GM21825 (cell line): ENCODE measurements around the gene CLDN3.
"Not testable (repeated sequence)": the region's sequence is repeated elsewhere in the genome, so short reads cannot be mapped to it uniquely, and the experiment has no call there.

Experiments
- ATAC-seq: cut with Tn5 transposase; IDR thresholded peaks from one replicate; pipeline ENCODE4 v1.9.1; 2021; ENCODE audit warnings: mild to moderate bottlenecking, moderate library complexity; ENCODE audit not compliant: unreplicated experiment

Gene CLDN3

DNA sequence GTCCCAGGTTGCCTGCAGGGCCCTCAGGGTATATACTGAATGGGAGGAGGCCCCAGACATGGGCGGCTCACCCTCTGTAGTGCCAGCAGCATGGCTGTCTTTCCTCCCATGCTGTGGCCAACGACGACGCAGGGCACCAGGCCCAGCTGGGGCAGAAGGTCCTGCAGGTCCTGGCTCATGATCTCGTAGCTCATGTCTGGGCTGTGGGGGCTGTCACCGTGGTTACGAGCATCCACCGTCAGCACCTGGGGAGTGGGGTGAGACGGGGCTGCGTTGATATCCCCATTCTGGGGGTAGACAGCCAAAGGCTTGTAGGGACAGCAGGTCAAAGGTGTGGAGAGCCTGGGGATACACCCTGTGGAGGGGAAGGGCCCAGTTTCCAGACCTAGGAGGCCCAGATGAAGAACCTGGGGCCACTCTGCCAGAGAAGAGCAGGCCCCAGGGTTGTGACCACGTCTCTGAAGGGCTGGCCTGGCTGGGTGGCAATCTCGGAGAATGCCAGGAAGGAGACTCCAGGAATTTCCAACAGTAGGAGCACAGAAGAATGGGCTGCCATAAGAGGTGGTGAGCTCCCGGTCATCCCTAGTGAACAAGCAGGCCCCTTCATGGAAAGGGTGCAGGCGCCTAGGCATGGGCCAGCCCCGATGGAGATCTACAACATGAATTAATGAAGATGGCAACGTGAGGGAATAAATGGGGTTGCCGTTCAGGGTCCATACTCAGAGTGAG lies 32.4 kb downstream of the CLDN3 start:
- ATAC-seq, result no peak

DNA sequence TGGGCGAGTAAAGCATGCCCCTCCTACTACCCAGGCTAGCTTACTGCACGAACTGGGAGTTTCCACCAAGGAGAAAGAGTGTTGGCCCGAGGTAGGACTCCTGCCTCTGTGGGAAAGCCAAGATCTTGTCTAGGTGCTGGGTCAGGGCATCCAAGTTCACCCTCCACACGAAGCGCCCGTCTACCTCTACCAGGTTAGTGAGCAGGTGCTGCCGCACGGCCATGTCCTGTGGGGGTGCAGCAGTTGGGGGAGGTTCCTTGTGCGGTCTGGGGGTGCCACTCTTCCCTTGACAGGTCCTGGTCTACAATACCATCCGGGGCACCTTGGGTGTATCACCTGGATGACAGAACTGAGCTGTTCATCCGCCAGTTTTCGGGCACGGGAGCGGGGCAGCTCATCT lies 33.2 kb downstream of the CLDN3 start:
- no peak for ATAC-seq

DNA sequence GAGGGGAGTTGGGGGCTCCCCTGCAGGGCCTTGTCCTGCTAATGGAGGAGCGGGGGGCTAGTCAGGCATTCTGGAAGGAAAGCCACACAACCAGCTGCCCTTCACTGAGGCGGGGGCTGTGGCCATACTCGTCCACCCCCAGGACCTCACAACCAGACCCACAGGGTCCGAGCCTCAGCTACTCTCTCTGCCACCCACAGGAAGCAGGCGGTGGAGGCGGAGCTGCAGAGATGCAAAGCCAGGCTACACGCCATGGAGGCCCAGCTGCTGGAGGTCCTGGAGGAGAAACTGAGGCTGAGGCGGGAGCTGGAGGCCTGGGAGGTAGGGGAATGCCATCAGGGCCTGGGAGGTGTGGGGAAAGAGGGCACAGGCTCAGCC lies 34.6 kb downstream of the CLDN3 start:
- no peak for ATAC-seq

DNA sequence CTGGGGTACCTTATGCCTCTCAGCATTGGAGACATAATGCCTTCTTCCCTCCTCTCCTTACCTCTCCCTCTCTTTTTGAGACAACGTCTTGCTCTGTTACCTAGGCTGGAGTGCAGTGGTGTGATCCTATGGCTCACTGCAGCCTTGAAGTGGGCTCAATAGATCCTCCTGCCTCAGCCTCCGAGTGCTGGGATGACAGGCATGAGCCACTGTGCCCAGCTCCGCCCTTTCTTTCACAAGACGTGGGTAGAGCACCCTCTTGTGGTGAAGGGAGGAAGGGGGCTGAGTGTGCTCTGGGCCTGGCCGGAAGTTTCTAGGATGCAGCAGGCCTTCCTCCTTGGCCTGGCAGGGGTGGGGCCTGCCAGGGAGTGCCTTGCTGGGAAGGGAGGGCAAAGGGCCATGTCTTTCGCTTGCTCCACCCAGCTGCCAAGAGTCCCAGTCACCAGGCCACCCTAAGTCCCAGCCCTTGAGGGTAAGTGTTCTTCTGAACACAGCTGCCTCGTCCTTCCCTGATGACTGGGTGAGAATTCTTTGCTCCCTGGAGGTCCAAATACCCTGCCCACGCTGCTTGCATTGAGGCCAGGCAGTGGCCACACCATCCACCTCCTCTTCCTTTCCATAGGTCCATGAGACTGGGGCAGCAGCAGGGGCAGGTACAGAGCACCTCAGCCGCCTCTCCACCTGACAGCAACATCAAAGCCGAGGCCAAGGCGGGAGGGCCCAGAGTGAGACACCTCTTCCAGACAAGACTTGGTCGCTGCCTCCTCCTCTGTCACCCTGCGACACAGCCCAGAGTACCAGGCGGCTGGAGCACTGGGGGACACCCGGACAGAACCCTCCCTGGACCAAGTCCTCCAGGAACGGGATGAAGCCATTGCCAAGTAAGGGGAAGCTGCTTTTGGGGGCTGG lies 35.2 kb downstream of the CLDN3 start:
- ATAC-seq, result no peak

DNA sequence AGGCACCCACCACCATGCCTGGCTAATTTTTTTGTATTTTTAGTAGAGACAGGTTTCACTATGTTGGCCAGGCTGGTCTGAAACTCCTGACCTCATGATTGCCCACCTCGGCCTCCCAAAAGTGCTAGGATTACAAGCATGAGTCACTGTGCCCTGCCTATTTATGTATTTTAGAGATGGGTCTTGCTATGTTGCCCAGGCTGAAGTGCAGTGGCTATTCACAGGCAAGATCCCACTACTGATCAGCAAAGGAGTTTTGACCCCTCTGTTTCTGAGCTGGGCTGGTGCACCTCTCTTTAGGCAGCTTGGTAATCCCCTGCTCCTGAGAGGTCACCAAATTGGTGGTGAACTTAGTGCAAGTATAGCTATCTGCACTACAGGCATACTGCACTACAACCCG lies 37.7 kb downstream of the CLDN3 start:
- no peak for ATAC-seq

DNA sequence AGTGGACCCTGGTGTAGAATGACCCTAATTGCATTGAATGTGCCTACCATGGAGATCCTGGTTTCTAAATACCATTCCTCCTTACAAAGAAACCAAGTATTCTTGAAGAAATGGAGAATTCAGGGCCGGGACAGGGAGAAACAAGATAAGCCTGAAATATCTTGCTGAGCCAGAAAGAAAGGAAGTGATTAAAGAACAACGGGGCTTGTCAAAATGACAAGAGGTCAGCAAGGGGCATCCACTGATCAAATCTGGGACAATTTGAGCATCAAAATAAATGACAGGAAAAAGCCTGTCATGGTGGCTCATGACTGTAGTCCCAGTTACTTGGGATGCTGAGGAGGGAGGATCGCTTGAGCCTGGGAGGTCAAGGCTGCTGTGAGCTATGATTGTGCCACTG lies 39.6 kb downstream of the CLDN3 start:
- no peak for ATAC-seq

DNA sequence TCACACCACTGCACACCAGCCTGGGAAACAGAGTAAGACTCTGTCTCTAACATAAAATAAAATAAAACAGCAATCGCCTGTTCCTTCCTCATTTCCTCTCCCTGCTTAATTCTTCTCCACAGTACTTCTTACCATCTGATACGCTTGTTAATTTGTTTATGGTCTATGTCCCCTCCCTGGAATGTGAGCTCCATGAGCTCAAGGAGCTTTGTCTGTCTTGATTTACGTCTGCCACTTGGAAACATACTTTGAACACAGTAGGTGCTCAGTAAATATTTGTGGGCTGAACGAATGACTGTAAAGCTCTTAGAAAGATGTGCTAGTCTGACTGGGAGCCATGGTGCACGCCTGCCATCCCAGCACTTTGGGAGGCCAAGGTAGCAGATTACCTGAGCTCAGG lies 41.5 kb downstream of the CLDN3 start:
- no peak for ATAC-seq

DNA sequence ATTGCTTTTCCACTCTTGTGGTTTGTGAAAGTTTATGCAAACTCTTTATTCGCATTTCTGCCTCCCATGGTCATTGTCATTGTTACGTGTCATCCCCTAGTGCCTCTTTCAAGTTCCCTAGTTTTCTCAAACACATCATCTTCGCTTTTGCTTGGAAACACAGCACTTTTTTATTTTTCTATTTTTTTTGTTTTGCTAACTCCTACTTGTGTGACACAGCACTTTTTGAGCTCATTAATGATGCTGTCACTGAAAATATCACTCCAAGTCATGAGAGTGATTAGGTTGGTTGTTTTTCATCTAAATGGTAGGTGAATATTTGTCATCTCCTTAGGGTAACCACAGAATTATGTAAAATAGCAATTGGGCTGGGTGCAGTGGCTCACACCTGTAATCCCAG lies 42.1 kb downstream of the CLDN3 start:
- ATAC-seq, result no peak

DNA sequence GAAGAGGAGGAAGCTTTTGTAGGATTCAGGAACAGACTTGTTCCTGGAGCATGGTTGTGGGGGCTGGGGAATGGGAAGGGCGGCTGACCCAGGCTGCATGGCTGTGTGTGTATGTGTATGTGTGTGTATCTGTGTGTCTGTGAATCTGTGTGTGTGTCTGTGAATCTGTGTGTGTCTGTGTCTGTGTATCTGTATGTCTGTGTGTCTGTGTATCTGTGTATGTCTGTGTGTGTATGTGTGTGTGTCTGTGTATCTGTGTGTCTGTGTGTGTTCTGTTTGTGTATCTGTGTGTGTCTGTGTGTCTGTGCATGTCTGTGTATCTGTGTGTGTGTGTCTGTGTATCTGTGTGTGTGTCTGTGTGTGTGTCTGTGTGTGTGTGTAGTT lies 44.0 kb downstream of the CLDN3 start:
- no peak for ATAC-seq

DNA sequence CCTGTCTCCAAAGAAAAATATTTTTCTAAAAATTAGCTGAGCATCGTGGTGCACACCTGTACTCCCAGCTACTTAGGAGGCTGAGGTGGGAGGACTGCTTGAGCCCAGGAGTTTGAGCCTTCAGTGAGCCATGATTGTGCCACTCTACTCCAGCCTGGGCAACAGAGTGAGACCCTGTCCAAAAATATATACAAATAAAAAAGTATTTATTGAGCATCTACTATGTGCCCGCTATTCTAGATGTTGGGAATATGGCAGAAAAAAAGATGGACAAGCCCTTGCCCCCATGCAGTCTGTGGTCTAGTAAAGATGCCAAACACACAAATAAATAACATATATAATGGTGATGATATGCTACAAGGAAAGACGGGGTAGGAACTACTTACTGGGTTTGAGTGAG lies 46.3 kb downstream of the CLDN3 start:
- no peak for ATAC-seq

DNA sequence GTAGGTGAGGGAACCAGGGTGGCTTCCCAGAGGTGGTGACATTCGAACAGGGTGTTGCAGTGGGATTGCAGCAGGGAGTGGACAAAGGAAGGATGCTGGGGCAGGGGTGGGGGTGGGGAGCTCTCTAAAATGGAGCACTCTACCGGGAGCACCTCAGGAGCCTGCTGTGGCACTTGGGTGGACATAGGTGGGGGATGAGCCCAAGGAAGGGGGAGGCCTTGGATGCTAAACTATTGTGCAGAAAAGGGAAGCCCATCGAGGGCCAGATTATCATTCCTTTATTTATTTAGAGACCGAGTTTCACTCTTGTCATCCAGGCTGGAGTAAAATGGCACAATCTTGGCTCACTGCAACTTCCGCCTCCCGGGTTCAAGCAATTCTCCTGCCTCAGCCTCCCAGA lies 47.3 kb downstream of the CLDN3 start:
- no peak for ATAC-seq

DNA sequence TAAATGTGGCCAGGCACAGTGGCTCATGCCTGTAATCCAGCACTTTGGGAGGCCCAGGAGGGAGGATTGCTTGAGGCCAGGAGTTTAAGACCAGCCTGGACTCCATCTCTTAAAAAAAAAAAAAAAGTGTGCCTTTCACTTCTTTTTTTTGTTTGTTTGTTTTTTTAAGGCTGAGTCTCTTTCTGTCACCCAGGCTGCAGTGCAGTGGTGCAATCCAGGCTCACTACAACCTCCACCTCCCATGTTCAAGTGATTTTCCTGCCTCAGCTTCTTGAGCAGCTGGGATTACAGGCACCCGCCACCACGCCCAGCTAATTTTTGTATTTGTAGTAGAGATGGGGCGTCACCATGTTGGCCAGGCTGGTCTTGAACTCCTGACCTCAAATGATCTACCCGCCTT lies 47.9 kb downstream of the CLDN3 start:
- not testable (repeated sequence) for ATAC-seq

DNA sequence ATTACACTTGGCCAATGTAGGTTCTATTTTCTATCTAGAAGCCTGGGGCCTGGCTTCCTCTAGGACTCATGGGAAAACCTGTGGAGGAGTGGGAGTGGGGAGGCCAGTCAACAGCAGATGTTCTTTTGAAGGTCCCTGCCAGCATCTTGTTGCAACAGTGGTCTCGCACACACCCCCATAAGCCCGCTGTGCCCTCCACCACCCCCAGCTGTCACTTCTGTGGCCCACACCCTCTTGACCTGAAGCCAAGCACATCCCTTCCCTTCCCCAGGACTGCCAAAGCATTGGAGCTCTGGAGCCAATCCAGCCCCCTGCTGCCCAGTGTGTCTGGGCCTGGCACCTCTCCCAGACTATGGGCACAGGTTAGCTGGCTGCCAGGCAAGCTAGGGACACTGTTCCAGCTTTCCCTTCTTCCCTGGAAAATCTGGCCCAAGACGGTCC lies 48.7 kb downstream of the CLDN3 start:
- ATAC-seq, result no peak

DNA sequence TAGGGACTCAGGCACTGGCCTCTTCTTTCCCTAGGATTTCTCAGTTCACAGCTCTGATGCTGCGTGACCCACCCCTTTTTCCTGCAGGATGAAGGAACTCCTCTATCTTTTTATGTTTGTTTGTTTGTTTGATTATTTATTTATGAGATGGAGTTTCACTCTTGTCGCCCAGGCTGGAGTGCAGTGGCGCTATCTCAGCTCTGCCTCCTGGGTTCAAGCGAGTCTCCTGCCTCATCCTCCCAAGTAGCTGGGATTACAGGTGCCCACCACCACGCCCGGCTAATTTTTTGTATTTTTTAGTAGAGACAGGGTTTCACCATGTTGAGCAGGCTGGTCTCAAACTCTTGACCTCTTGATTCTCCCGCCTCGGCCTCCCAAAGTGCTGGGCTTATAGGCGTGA lies 49.6 kb downstream of the CLDN3 start:
- ATAC-seq, result not testable (repeated sequence)

DNA sequence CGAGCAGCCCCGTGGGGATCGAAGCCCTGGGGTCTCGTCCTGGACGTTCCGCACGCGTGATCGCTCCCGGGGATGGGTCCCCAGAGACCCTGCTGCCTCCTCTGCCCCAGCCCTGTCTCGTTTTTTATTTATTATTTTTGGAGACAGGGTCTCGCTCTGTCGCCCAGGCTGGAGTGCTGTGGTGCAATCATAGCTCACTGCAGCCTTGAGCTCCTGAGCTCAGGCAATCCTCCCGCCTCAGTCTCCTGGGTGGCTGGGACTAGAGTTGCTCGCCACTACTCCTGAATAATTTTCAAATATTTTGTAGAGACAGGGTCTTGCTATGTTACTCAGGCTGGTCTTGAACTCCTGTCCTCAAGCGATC lies 50.3 kb downstream of the CLDN3 start:
- no peak for ATAC-seq
